ENCODE results near the gene COPB2.
A peak's percentile ranks its signal among the peaks of the same experiment; 100 is the strongest.
"Not testable (repeated sequence)": the region's sequence is repeated elsewhere in the genome, so short reads cannot be mapped to it uniquely, and the experiment has no call there.

COPB2 gene

GRCh38 chr3:139396707-139397106 is 7.3 kb upstream of the COPB2 start:
- Mint-ChIP-seq H3K4me3 (no peak overlapping the region), H3K27me3 (no peaks in the 10 kb centered on the region), H3K9me3 (peaks cover 7% of the 10 kb centered on the region), H3K4me1 (no peaks in the 10 kb centered on the region), H3K36me3 (peaks cover 4% of the 10 kb centered on the region), H3K27ac (no peak overlapping the region)

- Mint-ChIP-seq H3K9me3 (no peaks in the 10 kb centered on the region), H3K4me1 (peaks cover 16% of the 10 kb centered on the region), H3K27ac (peak overlapping the region; percentile 21), H3K36me3 (no peaks in the 10 kb centered on the region), H3K4me3 (no peak overlapping the region), H3K27me3 (no peaks in the 10 kb centered on the region)
Observed at GRCh38 chr3:139394116-139394515, 4.7 kb upstream of the COPB2 start.

- Mint-ChIP-seq H3K4me1 (peaks cover 59% of the 10 kb centered on the region), H3K27me3 (no peaks in the 10 kb centered on the region), H3K9me3 (no peaks in the 10 kb centered on the region), H3K27ac (peak overlapping the region; percentile 95), H3K4me3 (peak overlapping the region; percentile 96), H3K36me3 (peaks cover 1% of the 10 kb centered on the region)
Observed at GRCh38 chr3:139388821-139389551, 461 bp downstream of the COPB2 start.

- Mint-ChIP-seq H3K27ac (no peak overlapping the region), H3K9me3 (no peaks in the 10 kb centered on the region), H3K4me1 (peaks cover 61% of the 10 kb centered on the region), H3K4me3 (peak overlapping the region; percentile 79), H3K27me3 (no peaks in the 10 kb centered on the region), H3K36me3 (peaks cover 1% of the 10 kb centered on the region)
Observed at GRCh38 chr3:139388077-139388476, 1.4 kb downstream of the COPB2 start.

GRCh38 chr3:139382291-139382690 is 7.2 kb downstream of the COPB2 start:
- not testable (repeated sequence) for H3K27me3 Mint-ChIP-seq, H3K4me3 Mint-ChIP-seq, H3K9me3 Mint-ChIP-seq
- H3K4me1 Mint-ChIP-seq = peaks cover 64% of the 10 kb centered on the region
- peaks cover 18% of the 10 kb centered on the region for H3K36me3 Mint-ChIP-seq
- H3K27ac Mint-ChIP-seq = peak overlapping the region; percentile 81

GRCh38 chr3:139380575-139380974 is 8.9 kb downstream of the COPB2 start:
- no peak overlapping the region for H3K27ac Mint-ChIP-seq
- H3K9me3 Mint-ChIP-seq = no peaks in the 10 kb centered on the region
- H3K36me3 Mint-ChIP-seq = peaks cover 20% of the 10 kb centered on the region
- no peak overlapping the region for H3K4me3 Mint-ChIP-seq
- peaks cover 51% of the 10 kb centered on the region for H3K4me1 Mint-ChIP-seq
- no peaks in the 10 kb centered on the region for H3K27me3 Mint-ChIP-seq

- no peaks in the 10 kb centered on the region for H3K9me3 Mint-ChIP-seq
Observed at GRCh38 chr3:139378587-139379241, 10.7 kb downstream of the COPB2 start.

GRCh38 chr3:139377378-139377777 is 12.1 kb downstream of the COPB2 start:
- Mint-ChIP-seq H3K4me1 (peaks cover 33% of the 10 kb centered on the region), H3K27ac (peak overlapping the region; percentile 30), H3K9me3 (no peaks in the 10 kb centered on the region), H3K36me3 (peaks cover 26% of the 10 kb centered on the region), H3K27me3 (no peaks in the 10 kb centered on the region), H3K4me3 (no peak overlapping the region)

More at GRCh38 chr3:139378587-139379241, 10.7 kb downstream of the COPB2 start:
- H3K4me1 Mint-ChIP-seq = peaks cover 37% of the 10 kb centered on the region
- no peaks in the 10 kb centered on the region for H3K27me3 Mint-ChIP-seq
- H3K27ac Mint-ChIP-seq = no peak overlapping the region
- H3K4me3 Mint-ChIP-seq = no peak overlapping the region
- H3K36me3 Mint-ChIP-seq = peaks cover 25% of the 10 kb centered on the region

- H3K9me3 Mint-ChIP-seq = no peaks in the 10 kb centered on the region
- H3K27me3 Mint-ChIP-seq = no peaks in the 10 kb centered on the region
- H3K4me1 Mint-ChIP-seq = peaks cover 7% of the 10 kb centered on the region
- H3K36me3 Mint-ChIP-seq = peaks cover 26% of the 10 kb centered on the region
- H3K4me3 Mint-ChIP-seq = no peak overlapping the region
- no peak overlapping the region for H3K27ac Mint-ChIP-seq
Observed at GRCh38 chr3:139374099-139374498, 15.3 kb downstream of the COPB2 start.

- peaks cover 9% of the 10 kb centered on the region for H3K36me3 Mint-ChIP-seq
- peak overlapping the region; percentile 47 for H3K27ac Mint-ChIP-seq
- no peaks in the 10 kb centered on the region for H3K9me3 Mint-ChIP-seq
- no peaks in the 10 kb centered on the region for H3K27me3 Mint-ChIP-seq
- H3K4me3 Mint-ChIP-seq = no peak overlapping the region
- H3K4me1 Mint-ChIP-seq = peaks cover 15% of the 10 kb centered on the region
Observed at GRCh38 chr3:139364549-139364948, 24.9 kb downstream of the COPB2 start.

GRCh38 chr3:139361276-139361675 is 28.2 kb downstream of the COPB2 start:
- Mint-ChIP-seq H3K9me3 (no peaks in the 10 kb centered on the region), H3K4me3 (no peak overlapping the region), H3K27ac (no peak overlapping the region), H3K36me3 (peaks cover 9% of the 10 kb centered on the region), H3K4me1 (peaks cover 16% of the 10 kb centered on the region), H3K27me3 (no peaks in the 10 kb centered on the region)

- no peak overlapping the region for H3K4me3 Mint-ChIP-seq
- H3K36me3 Mint-ChIP-seq = peaks cover 18% of the 10 kb centered on the region
- no peak overlapping the region for H3K27ac Mint-ChIP-seq
- no peaks in the 10 kb centered on the region for H3K27me3 Mint-ChIP-seq
- H3K9me3 Mint-ChIP-seq = no peaks in the 10 kb centered on the region
- H3K4me1 Mint-ChIP-seq = peaks cover 19% of the 10 kb centered on the region
Observed at GRCh38 chr3:139358841-139359562, 30.4 kb downstream of the COPB2 start.

- H3K4me3 Mint-ChIP-seq = no peak overlapping the region
- H3K27me3 Mint-ChIP-seq = no peaks in the 10 kb centered on the region
- no peaks in the 10 kb centered on the region for H3K9me3 Mint-ChIP-seq
- H3K4me1 Mint-ChIP-seq = peaks cover 19% of the 10 kb centered on the region
- peak overlapping the region; percentile 89 for H3K27ac Mint-ChIP-seq
- peaks cover 18% of the 10 kb centered on the region for H3K36me3 Mint-ChIP-seq
Observed at GRCh38 chr3:139357899-139358298, 31.5 kb downstream of the COPB2 start.

GRCh38 chr3:139355891-139356290 is 33.6 kb downstream of the COPB2 start:
- Mint-ChIP-seq H3K36me3 (peaks cover 17% of the 10 kb centered on the region), H3K27me3 (no peaks in the 10 kb centered on the region), H3K4me1 (peaks cover 19% of the 10 kb centered on the region), H3K27ac (no peak overlapping the region), H3K9me3 (no peaks in the 10 kb centered on the region), H3K4me3 (no peak overlapping the region)

- no peak overlapping the region for H3K27ac Mint-ChIP-seq
- peaks cover 19% of the 10 kb centered on the region for H3K4me1 Mint-ChIP-seq
- no peak overlapping the region for H3K4me3 Mint-ChIP-seq
- no peaks in the 10 kb centered on the region for H3K9me3 Mint-ChIP-seq
- no peaks in the 10 kb centered on the region for H3K27me3 Mint-ChIP-seq
- peaks cover 18% of the 10 kb centered on the region for H3K36me3 Mint-ChIP-seq
Observed at GRCh38 chr3:139355476-139355875, 34.0 kb downstream of the COPB2 start.

- Mint-ChIP-seq H3K4me1 (peaks cover 19% of the 10 kb centered on the region), H3K4me3 (no peak overlapping the region), H3K27me3 (no peaks in the 10 kb centered on the region), H3K9me3 (no peaks in the 10 kb centered on the region), H3K27ac (no peak overlapping the region), H3K36me3 (peaks cover 16% of the 10 kb centered on the region)
Observed at GRCh38 chr3:139354661-139355060, 34.8 kb downstream of the COPB2 start.
